Esophagus muscularis mucosa (tissue), 4 donors: ENCODE results near the gene MAGEA8. TPM values are rescaled to one million over a fixed set of nuclear protein-coding genes. Genes with fewer than 3 reads are reported as not detected.

ENCODE experiments used
- DNase-seq: peaks from one replicate; pipeline ENCODE4 v3.0.0-alpha.2; 2017; ENCODE audit errors: extremely low spot score
- H3K27ac ChIP-seq, 4 donors: fragments of 200-600 bp; sonication (generic); replicated peaks in 1 of 4; 1 replicate in 3 of 4; 2 replicates in 1 of 4; pipeline ENCODE4 v1.5.1; 2016 to 2019; ENCODE audit warnings: mild to moderate bottlenecking in 1 of 4
- H3K27me3 ChIP-seq, 4 donors: fragments of 200-600 bp; sonication (generic); one replicate each; pipeline versions ENCODE4 v1.5.1 to v1.6.0; 2016 to 2019
- H3K36me3 ChIP-seq, 4 donors: fragments of 200-600 bp; sonication (generic); one replicate each; pipeline ENCODE4 v1.5.1; 2016 to 2019
- H3K4me1 ChIP-seq, 4 donors: fragments of 200-600 bp; sonication (generic); one replicate each; pipeline ENCODE4 v1.5.1; 2016 to 2019
- H3K4me3 ChIP-seq, 4 donors: fragments of 200-600 bp; sonication (generic); 1 replicate in 2 of 4; 2 replicates in 2 of 4; pipeline ENCODE4 v1.5.1; 2016 to 2019; ENCODE audit warnings: mild to moderate bottlenecking in 4 of 4, moderate library complexity in 1 of 4
- H3K9me3 ChIP-seq, 4 donors: fragments of 200-600 bp; sonication (generic); 1 replicate in 3 of 4; 2 replicates in 1 of 4; pipeline ENCODE4 v1.5.1; 2016 to 2019
- EP300 ChIP-seq: sonication (generic); formaldehyde crosslinking; IDR thresholded peaks from one replicate; pipeline ENCODE4 v1.6.1; 2017; ENCODE audit warnings: antibody characterized with exemption
- POLR2A ChIP-seq: fragments of 450-650 bp; IDR thresholded peaks from one replicate; pipeline ENCODE4 v1.6.1; 2017; ENCODE audit warnings: antibody characterized with exemption, moderate library complexity, mild to moderate bottlenecking, low read depth
- POLR2AphosphoS5 ChIP-seq, 2 donors: sonication (generic); formaldehyde crosslinking; IDR thresholded peaks; one replicate each; pipeline ENCODE4 v1.6.1; 2017; ENCODE audit warnings: antibody characterized with exemption in 2 of 2
- WGBS: methylation state at CpG from one replicate; pipeline ENCODE4 v1.1.5; 2018; 5-methylcytosine and 5-hydroxymethylcytosine counted together
- intact Hi-C: fragments of 100-400 bp; cut with DNase I; formaldehyde crosslinking; loops from one replicate; pipeline ENCODE4 v1.15.1; 2023
- total RNA-seq, 4 donors: library from RNA; depleted of rRNA; stranded (reverse); fragments of >200 nt; gene quantifications; one replicate each; pipeline versions ENCODE4 v1.1.0 to v1.2.1, GENCODE V29; 2016
- TF ChIP-seq, protein P1 (sequence below), 3 experiments: fragments of 200-600 bp in 2 of 3; fragments of 450-650 bp in 1 of 3; sonication (generic) in 2 of 3; IDR thresholded peaks; one replicate each; pipeline ENCODE4 v1.5.1; 2017 to 2019; ENCODE audit warnings: antibody characterized with exemption in 3 of 3, mild to moderate bottlenecking in 2 of 3, moderate library complexity in 1 of 3

Gene MAGEA8
- total RNA-seq, 4 donors from 2014 or later, result not detected

DNA sequence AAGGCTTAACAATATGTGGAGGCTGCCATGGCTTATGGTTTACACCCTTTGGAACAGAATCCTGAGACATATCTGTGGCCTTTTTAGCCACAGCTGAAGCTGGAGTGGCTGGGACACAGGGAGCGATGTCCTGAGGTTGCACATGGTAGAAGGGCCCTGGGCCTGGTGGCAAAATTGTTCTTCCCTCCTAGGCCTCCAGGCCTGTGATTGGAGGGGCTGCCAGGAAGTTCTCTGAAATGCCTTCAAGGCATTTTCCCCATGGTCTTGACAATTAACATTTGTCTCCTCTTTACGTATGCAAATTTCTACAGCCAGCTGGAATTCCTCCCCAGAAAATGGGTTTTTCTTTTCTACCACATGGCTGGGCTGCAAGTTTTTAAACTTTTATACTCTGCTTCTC lies 39.1 kb upstream of the MAGEA8 start:
- H3K4me1 ChIP-seq, result no peaks in the 10 kb centered on the region
- H3K9me3 ChIP-seq, result no peaks in the 10 kb centered on the region
- TF ChIP-seq POLR2AphosphoS5 (IDR thresholded peaks at IDR 0.05) (no peak), EP300 (no peak)
- TF ChIP-seq, protein P1, sequence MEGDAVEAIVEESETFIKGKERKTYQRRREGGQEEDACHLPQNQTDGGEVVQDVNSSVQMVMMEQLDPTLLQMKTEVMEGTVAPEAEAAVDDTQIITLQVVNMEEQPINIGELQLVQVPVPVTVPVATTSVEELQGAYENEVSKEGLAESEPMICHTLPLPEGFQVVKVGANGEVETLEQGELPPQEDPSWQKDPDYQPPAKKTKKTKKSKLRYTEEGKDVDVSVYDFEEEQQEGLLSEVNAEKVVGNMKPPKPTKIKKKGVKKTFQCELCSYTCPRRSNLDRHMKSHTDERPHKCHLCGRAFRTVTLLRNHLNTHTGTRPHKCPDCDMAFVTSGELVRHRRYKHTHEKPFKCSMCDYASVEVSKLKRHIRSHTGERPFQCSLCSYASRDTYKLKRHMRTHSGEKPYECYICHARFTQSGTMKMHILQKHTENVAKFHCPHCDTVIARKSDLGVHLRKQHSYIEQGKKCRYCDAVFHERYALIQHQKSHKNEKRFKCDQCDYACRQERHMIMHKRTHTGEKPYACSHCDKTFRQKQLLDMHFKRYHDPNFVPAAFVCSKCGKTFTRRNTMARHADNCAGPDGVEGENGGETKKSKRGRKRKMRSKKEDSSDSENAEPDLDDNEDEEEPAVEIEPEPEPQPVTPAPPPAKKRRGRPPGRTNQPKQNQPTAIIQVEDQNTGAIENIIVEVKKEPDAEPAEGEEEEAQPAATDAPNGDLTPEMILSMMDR (IDR thresholded peaks at IDR 0.05), result no peak
- H3K36me3 ChIP-seq, result no peaks in the 10 kb centered on the region
- H3K27ac ChIP-seq, result no peak overlapping the region
- H3K4me3 ChIP-seq, result no peak overlapping the region
- intact Hi-C loops, result no loop called here
- DNase-seq, result no peak
- whole genome bisulfite sequencing, result 98% methylated on average over 2 of the region's 2 CpGs
- no peaks in the 10 kb centered on the region for H3K27me3 ChIP-seq

- no peaks in the 10 kb centered on the region for H3K36me3 ChIP-seq
- H3K9me3 ChIP-seq, result no peaks in the 10 kb centered on the region
- H3K4me1 ChIP-seq, result no peaks in the 10 kb centered on the region
- TF ChIP-seq EP300 (no peak), POLR2AphosphoS5 (IDR thresholded peaks at IDR 0.05) (no peak), POLR2A (no peak)
- TF ChIP-seq, protein P1 (IDR thresholded peaks at IDR 0.05), result no peak
- no peak overlapping the region for H3K27ac ChIP-seq
- H3K27me3 ChIP-seq, result no peaks in the 10 kb centered on the region
- no peak for DNase-seq
- no peak overlapping the region for H3K4me3 ChIP-seq
- 64% methylated on average over 1 of the region's 1 CpG for WGBS
- intact Hi-C loops, result no loop called here
Measured at GRCh38 chrX:149845385-149845784, 35.6 kb upstream of the MAGEA8 start.

DNA sequence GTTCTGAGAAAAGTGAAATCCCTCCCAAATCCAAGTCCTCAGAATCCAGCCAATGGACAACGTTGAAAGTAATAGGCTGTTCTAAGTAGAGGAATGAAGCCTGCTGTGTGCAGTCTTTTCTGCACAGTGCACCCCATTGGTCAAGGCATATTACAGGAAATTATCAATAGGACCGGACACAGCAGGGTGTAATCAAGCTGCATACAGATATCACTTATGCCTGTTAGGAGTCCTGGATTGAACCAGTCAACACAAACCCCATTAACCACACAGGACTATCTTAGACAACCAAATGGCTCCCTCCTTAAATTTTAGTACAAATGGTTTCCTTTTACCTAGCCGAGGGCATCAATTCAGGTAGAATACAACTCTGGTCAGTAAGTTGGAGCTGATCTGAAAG lies 34.2 kb upstream of the MAGEA8 start:
- H3K4me1 ChIP-seq, result no peaks in the 10 kb centered on the region
- no peak overlapping the region for H3K27ac ChIP-seq
- intact Hi-C loops, result no loop called here
- DNase-seq, result no peak
- H3K27me3 ChIP-seq, result no peaks in the 10 kb centered on the region
- H3K4me3 ChIP-seq, result no peak overlapping the region
- 83% methylated on average over 3 of the region's 3 CpGs for WGBS
- H3K9me3 ChIP-seq, result no peaks in the 10 kb centered on the region
- TF ChIP-seq EP300 (no peak), POLR2A (no peak), POLR2AphosphoS5 (IDR thresholded peaks at IDR 0.05) (no peak)
- TF ChIP-seq, protein P1 (IDR thresholded peaks at IDR 0.05), result no peak
- H3K36me3 ChIP-seq, result no peaks in the 10 kb centered on the region

- TF ChIP-seq EP300, result no peak
- TF ChIP-seq, protein P1 (IDR thresholded peaks at IDR 0.05), result no peak
- TF ChIP-seq POLR2AphosphoS5 (IDR thresholded peaks at IDR 0.05), result no peak
- TF ChIP-seq POLR2A, result no peak
- intact Hi-C loops, result no loop called here
- H3K4me3 ChIP-seq, result no peak overlapping the region
- no peaks in the 10 kb centered on the region for H3K4me1 ChIP-seq
- no peak overlapping the region for H3K27ac ChIP-seq
- no peaks in the 10 kb centered on the region for H3K9me3 ChIP-seq
- no peaks in the 10 kb centered on the region for H3K36me3 ChIP-seq
- DNase-seq, result no peak
- H3K27me3 ChIP-seq, result no peaks in the 10 kb centered on the region
- WGBS, result 83% methylated on average over 3 of the region's 3 CpGs
Measured at GRCh38 chrX:149848855-149849254, 32.1 kb upstream of the MAGEA8 start.

DNA sequence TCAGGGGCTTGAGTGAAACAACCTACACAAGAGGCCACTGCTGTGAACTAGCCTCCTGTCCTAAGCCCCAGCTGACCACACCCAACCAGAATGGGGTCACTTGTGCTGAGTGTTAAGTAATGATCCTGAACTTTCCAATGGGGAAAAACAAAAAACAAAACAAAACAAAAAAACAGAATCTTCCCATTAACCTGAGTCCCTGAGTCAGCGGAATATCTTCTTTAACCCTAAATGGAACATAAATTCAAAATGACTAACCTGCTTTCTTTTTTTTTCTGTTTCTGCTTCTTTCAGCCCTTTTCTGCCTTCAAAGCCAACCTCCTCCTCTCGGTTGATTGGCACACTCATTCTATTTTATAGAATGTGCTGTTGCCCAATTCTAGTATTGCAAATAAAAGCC lies 31.2 kb upstream of the MAGEA8 start:
- no peaks in the 10 kb centered on the region for H3K4me1 ChIP-seq
- no peaks in the 10 kb centered on the region for H3K27me3 ChIP-seq
- no peaks in the 10 kb centered on the region for H3K36me3 ChIP-seq
- no peak overlapping the region for H3K4me3 ChIP-seq
- no peak overlapping the region for H3K27ac ChIP-seq
- no peaks in the 10 kb centered on the region for H3K9me3 ChIP-seq
- no peak for DNase-seq
- 76% methylated on average over 2 of the region's 2 CpGs for WGBS
- intact Hi-C loops, result no loop called here
- TF ChIP-seq, protein P1 (IDR thresholded peaks at IDR 0.05), result no peak
- TF ChIP-seq POLR2A (no peak), EP300 (no peak), POLR2AphosphoS5 (IDR thresholded peaks at IDR 0.05) (no peak)
